ENCODE data around the gene MCAM.

The MCAM gene

DNA sequence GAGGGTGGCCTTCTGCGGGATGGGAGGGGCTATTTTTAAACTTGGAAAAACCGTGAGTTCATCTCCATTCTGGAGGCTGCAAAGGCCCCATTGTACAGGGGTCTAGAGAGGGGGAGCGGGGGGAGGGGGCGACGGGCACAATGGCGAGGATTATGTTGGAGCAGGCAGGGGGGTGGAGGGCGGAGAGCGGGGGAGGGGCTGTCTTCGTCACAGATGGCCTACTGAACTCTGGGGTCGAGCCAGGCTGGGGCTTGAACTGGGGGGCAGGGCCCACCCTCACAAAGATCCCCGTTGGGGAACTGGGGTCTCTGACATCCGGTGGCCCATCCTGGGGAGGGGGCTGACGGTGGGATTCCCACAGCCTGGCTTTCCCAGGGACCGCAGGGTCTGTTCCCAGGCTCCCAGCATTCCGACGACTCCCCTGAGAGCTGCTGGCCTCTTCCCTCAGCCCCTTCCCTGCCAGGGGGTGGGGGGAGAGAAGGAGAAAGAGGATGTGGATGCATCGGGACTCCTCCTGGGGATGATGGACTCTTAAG lies 3.4 kb upstream of the MCAM start:
- Mint-ChIP-seq H3K27me3 (ENCODE audit: low read depth, poor library complexity) (peaks cover 17% of the 10 kb centered on the region), H3K36me3 (ENCODE audit: low read depth) (no peaks in the 10 kb centered on the region), H3K4me3 (peak overlapping the region; percentile 61), H3K27ac (peak overlapping the region; percentile 52), H3K9me3 (no peaks in the 10 kb centered on the region), H3K4me1 (peaks cover 64% of the 10 kb centered on the region)
- DNase-seq = peak; percentile 70
- TF ChIP-seq, protein P1, sequence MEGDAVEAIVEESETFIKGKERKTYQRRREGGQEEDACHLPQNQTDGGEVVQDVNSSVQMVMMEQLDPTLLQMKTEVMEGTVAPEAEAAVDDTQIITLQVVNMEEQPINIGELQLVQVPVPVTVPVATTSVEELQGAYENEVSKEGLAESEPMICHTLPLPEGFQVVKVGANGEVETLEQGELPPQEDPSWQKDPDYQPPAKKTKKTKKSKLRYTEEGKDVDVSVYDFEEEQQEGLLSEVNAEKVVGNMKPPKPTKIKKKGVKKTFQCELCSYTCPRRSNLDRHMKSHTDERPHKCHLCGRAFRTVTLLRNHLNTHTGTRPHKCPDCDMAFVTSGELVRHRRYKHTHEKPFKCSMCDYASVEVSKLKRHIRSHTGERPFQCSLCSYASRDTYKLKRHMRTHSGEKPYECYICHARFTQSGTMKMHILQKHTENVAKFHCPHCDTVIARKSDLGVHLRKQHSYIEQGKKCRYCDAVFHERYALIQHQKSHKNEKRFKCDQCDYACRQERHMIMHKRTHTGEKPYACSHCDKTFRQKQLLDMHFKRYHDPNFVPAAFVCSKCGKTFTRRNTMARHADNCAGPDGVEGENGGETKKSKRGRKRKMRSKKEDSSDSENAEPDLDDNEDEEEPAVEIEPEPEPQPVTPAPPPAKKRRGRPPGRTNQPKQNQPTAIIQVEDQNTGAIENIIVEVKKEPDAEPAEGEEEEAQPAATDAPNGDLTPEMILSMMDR (IDR thresholded peaks at IDR 0.05) = no peak

DNA sequence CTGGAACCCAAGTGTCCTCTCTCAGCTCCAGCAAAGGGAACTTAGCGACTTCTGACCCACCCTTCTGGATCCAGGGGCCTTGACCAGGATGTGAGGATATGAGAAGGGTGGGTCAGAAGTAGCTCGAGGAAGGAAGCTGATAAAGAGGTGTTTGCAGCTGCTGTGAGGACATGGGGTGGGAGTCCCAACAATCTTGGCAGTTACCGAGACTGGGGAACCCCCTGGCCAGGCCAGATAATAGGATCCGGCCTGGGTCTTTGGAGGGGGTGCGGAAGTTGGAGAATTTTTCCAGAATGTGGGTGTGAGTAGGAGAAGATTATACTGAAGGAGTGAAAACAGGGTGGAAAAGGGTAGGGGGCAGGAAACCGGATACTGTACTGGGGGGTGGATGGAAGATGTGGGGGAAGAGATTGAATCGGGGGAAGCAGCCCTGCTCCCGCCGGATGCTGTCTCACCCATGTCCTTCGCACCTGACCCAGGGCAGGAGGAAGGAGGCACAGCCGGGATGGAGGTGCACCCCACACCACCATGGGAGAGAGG lies 2.8 kb upstream of the MCAM start:
- no peaks in the 10 kb centered on the region for H3K9me3 Mint-ChIP-seq
- peaks cover 66% of the 10 kb centered on the region for H3K4me1 Mint-ChIP-seq
- no peaks in the 10 kb centered on the region for H3K36me3 Mint-ChIP-seq (ENCODE audit: low read depth)
- TF ChIP-seq, protein P1 (IDR thresholded peaks at IDR 0.05) = no peak
- peak overlapping the region; percentile 52 for H3K27ac Mint-ChIP-seq
- H3K27me3 Mint-ChIP-seq (ENCODE audit: low read depth, poor library complexity) = peaks cover 23% of the 10 kb centered on the region
- peak overlapping the region; percentile 58 for H3K4me3 Mint-ChIP-seq
- no peak for DNase-seq

DNA sequence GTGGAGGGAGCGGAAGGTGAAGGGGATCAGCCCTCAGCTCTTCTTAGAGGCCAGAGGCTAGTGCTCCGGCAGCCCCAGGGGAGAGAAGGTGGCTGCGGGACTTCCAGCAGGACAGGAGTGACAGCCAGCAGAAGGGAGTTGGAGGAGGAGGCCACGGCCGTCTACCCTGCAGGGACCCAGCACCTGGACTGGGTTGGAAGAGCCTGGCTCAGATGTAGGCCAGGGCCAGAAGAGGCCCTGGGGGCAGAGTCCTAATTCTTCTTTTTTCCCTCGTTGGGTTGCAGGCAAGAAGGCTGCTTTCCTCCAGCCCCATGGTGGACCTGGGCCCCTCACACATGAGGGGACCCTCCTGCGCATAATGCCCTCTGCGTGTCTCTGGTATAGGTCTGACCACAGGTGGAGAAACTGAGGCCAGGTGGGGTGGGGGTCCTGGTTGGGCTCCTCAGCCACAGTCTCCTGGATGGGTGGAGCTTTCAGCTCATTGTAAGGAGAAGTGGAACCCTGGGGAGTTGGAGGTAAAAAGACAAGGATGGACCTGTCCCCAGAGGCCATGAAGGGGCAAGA lies 2.3 kb upstream of the MCAM start:
- Mint-ChIP-seq H3K4me3 (peak overlapping the region; percentile 54), H3K27me3 (ENCODE audit: low read depth, poor library complexity) (peaks cover 28% of the 10 kb centered on the region), H3K9me3 (no peaks in the 10 kb centered on the region)

DNA sequence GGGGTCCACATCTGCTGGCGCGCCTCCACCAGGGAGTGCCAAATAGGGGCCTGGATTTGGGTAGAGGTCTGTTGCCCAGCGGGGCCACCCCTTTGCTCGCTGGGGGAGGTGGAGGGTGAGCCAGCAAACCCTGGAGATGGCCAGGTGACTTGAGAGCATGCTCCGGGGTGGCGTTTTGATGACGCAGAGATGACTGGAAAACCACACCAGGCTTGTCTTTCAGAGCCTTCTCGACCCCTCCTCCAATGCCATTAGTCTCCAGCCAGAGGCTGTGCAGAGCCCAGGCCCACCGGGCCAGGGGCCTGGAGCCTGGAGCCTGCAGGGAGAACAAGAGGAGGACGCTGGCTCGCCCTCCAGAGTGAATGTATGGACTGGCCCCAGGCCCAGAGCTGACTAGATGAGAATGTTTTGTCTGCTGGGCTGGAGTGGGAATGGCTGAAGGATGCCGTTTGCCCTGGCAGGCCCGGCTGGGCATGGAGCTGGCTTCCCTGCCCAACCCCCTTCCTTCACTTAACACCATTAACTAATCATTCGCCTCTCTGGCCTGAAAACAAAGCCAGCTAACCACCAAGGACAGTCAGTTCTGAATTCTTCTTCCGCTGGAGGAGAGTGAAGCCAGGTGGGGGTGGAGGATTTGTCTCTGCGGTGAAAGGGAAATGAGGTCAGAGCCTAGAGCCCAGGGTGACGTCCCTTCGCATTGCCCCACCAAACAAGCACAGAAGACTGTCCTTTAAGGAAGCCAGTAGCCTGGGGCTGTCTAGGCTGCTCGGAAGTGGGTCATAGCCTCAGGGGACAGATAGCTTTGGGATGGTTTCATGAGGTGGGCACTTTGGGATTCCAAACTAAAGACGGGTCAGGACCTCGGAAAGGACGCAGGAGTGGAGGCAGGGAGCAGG lies 1.6 kb upstream of the MCAM start:
- DNase-seq = no peak
- H3K9me3 Mint-ChIP-seq = no peaks in the 10 kb centered on the region
- peaks cover 55% of the 10 kb centered on the region for H3K4me1 Mint-ChIP-seq
- peak overlapping the region; percentile 65 for H3K27ac Mint-ChIP-seq
- H3K4me3 Mint-ChIP-seq = peak overlapping the region; percentile 54
- peaks cover 30% of the 10 kb centered on the region for H3K27me3 Mint-ChIP-seq (ENCODE audit: low read depth, poor library complexity)
- H3K36me3 Mint-ChIP-seq (ENCODE audit: low read depth) = no peaks in the 10 kb centered on the region
- TF ChIP-seq, protein P1 (IDR thresholded peaks at IDR 0.05) = no peak

More for the DNA sequence above, 2.3 kb upstream of the MCAM start:
- Mint-ChIP-seq H3K4me1 (peaks cover 62% of the 10 kb centered on the region), H3K27ac (peak overlapping the region; percentile 65), H3K36me3 (ENCODE audit: low read depth) (no peaks in the 10 kb centered on the region)
- no peak for DNase-seq
- TF ChIP-seq, protein P1 (IDR thresholded peaks at IDR 0.05) = no peak

DNA sequence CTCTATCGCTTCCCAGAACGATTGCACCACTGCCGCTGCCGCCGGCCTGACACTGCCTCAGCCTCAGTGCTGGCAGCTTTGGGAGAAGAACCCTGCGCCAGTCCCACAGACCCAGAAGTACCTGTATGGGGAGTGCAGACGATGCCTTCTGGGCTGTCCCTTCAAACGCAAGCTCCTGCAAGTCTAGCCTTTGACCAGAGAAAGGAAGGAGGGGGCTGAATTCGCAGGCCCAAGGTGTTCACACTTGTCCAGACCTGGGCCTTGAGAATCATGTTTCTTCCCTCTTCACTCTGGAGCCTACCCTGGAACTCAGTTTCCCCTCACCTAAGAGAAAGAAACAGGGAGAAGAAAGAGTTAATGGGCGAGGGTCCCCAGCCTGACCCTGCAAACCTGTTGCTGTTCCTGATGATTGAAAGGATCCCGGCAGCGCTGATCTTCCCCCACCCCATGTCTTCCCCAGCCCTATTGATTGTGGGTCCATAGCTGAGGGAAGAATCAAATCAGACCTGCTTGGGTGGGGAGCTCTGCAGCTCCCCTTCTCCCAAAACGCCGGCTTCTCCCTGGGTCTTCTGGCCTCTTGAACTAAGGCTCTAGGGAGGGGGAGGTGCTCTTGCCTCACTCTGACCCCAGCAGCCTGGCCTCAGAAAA lies 786 bp upstream of the MCAM start:
- Mint-ChIP-seq H3K4me3 (peak overlapping the region; percentile 45), H3K4me1 (peaks cover 50% of the 10 kb centered on the region), H3K36me3 (ENCODE audit: low read depth) (no peaks in the 10 kb centered on the region), H3K27ac (no peak overlapping the region), H3K9me3 (no peaks in the 10 kb centered on the region), H3K27me3 (ENCODE audit: low read depth, poor library complexity) (peaks cover 26% of the 10 kb centered on the region)
- TF ChIP-seq, protein P1 (IDR thresholded peaks at IDR 0.05) = no peak
- DNase-seq = no peak

All from nephron progenitor cell (in vitro differentiated cells).